Mesenteric fat pad (tissue), 1 donor: ENCODE data around the gene RIPPLY3. TPM values are rescaled to one million over a fixed set of nuclear protein-coding genes. Genes with fewer than 3 reads are reported as not detected.

ENCODE experiments used
- DNase-seq: peaks from one replicate; pipeline ENCODE4 v3.0.0-alpha.2; 2020; ENCODE audit warnings: low spot score
- long read RNA-seq: library from polyadenylated mRNA; unstranded; transcript quantifications from one replicate; pipeline ENCODE4 v2.0.0, GENCODE V29; 2020
- total RNA-seq: library from RNA; stranded (reverse); fragmentation: NEBNext Ultra II Directional; extraction: Animal tissue kit (Norgen Biotek cat#: 25700); gene quantifications from one replicate; pipeline ENCODE4 v1.2.1, GENCODE V29; 2021
- donor health status: DM: yes; HTN: yes; CAD: no.

Gene RIPPLY3
- not detected for total RNA-seq
- long read RNA-seq = 0 reads

DNA sequence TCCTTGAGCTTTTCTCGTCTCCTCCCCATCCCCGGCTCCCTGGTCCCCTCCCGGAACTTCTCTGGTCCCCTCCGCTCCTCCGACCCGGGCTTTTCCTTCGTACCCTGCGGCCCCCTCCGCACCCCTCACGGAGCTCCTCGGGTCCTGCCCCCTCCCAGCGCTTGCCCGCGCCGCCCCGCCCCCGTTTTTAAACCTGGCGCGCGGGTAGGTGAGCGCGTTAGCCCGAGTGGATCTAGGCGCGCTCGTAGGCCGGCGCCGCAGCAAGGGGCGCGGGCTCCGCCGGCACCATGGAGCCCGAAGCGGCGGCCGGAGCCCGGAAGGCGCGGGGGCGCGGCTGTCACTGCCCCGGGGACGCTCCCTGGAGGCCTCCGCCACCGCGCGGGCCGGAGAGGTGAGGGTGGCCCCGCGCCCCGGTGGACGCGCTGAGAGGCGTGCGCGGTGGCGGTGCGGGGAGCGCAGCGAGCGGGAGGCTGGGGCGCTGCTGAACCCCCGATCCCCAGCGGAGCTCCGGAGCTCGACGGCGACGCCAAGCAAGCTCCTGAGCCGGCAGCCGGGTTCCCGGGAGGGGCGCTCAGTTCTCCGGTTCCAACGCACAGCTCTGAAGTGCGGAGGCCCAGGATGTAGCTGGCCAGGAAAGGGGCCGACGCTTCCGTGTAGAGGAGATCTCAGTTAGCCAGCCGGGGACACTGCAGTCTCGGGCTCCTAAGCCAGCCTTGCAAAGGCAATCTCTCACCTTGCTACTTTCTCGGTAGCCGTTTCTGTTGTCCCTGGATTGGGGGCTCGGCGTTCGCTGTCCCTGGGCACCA is at the start of gene RIPPLY3:
Gene RIPPLY3 (plus strand): TSS at position 217 of the 806 bp plus-strand sequence. CDS start 71 bp downstream, at position 288.
- peak; percentile 79 for DNase-seq

DNA sequence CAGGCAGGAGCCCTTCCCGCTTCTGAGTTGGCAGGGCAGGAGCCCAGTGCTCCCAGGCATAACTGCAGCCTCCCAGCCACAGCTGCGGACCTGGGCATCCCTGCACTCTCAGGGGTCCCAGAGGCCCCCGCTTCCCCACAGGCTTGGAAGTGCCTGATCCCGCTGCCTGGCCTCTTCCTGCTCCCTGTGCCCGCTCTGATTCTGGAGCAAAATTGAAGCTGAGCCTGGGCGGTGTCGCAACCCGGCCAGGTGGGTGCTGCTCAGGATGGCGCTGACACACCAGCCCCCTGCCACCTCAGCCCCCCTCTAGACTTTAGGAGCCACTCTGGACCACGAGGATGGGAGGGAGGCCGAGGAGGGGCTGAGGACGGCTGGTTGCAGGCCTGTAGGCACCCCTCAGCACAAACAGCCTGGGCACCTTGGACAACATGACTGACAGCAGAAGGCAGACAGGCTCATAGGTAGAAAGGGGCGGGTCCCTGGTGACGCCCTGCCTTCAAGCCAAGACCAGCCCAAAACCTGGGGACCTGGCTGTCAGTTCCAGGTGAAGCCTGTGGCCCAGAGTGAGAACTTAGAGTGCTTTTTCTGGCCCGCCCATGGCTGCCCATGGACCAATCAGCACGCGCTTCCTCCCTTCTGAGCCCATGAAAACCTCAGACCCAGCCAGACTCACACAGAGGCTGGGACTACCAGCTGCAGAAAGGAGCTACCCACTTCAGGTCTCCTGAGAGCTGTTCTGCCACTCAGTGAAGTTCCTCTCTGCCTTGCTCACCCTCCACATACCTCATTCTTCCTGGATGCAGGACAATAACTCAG is 47.3 kb upstream of the RIPPLY3 start:
- DNase-seq = peak; percentile 72

DNA sequence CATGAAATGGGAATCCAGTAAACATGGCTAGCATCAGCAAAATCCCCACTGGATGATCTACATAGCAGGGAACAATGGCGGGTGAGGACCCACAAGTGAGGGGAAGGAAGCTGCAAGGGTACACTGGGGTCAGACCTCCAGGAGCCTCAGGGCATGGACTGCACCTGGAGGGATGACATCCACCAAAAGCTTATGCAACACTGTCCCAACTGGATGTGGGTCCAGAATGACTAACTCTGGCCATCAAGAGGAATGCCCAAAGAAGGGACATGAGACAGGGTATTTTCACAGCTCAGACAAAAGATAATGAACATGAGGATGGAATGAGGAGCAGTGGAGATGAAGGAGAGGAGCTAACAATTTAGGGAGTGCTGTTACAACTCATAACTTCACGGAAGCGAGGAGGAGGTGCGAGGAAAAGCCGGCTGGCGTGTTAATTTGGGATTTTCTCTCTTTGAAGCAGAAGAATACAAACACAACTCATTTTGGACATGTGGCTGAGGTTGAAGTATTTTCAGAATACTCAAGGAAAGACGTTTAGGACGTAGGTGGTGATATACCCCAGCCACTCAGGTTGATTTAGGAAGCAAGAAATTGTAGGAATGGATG is 45.7 kb upstream of the RIPPLY3 start:
- DNase-seq = peak; percentile 45

- peak; percentile 64 for DNase-seq
Observed at GRCh38 chr21:36962098-36962780, 44.3 kb upstream of the RIPPLY3 start.

- DNase-seq = peak; percentile 2
Observed at GRCh38 chr21:36964398-36964797, 42.1 kb upstream of the RIPPLY3 start.

- peak; percentile 4 for DNase-seq
Observed at GRCh38 chr21:36964827-36965719, 41.4 kb upstream of the RIPPLY3 start.

DNA sequence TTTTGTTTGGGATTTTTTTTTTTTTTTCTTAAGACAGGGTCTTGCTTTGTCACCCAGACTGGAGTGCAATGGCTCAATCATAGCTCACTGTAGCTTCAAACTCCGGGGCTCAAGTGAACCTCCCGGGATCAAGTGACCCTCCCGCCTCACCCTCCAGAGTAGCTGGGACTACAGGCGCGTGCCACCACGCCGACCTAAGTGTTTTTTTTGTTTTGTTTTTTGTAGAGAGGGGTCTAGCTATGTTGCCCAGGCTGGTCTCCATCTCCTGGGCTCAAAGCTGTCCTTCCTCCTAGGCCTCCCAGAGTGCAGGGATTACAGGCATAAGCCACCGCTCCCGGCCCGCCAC is 40.8 kb upstream of the RIPPLY3 start:
- no peak for DNase-seq

DNA sequence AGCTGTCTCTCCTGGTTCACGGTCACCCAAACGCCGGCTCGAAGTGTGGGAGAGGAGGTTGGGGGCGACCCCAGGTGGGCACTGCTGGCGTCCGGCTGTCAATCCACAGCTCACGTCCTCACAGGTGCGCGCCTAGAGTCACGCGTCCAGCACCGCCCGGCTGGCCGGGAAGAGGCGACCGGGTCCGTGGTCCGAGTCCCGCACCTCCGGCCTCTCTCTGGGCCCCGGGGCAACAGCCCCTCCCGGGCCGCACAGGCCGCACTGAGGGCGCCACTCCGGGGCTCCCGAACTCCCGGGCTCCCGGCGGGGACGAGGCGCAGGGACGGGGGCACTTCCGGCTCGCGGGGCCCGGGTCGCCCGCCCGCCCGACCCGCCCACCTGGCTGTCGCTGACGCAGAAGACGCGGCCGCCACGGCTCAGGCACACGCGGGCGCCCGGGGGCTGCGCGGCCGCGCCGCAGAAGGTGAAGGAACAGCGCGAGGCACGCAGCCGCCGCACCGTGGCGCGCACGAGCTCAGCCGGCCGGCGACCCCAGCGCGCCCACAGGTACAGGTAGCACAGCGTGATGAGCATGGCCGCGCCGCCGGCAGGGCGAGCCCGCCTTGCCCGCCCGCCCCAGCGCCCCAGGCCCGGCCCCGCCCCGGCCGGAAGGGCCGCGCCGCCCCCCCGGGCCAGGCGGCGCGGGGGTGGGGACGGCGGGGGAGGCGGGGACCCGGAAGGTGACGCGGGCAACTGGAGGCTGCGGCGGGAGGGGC is 40.3 kb upstream of the RIPPLY3 start, which contains the start of gene HLCS:
Gene HLCS (minus strand): TSS at position 604 of the 755 bp plus-strand sequence. CDS start 31 bp downstream, at position 573.
- peak; percentile 89 for DNase-seq

DNA sequence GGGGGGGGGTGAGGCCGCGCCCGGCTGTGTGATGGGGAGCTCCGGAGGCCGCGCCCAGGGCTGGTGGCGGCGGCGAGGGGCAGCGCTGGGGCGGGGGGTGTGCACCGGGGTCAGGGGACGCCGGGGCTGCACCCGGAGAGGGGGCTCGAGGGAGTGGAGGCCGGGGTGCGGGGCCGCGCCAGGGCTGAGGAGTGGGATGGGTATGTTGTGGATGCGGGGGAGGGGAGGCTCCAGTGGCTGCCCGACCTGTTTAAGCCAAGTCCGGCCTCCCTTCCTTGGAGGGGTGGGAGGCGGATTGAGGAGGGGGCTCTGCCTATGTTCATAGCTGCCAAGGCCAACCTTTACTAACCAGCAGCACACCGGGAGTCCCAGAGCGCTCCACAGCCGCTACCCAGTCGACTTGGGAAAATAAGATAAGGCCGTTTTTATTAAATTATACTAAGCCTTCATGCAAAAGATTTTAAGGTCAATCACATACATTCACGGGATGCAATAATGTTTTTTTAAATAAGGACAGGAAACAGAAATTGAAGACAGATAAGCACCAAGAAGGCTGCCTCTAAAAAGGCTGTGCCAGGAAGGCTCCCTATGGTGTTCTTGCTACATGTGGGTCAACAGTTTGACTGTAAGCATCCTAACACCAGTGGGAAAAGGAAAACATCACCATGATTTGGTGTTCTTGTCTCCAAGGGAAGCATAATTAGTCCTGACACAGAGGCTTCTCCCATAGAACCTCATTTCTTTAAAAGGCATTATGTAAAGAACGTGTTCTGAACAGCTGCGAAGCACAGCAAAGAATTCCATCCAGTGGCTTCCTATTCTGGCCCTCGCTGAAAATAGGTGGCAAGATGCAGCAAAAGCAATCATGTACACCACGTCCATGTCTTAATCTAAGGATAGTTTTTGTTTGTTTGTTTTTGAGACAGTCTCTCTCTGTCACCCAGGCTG is 39.4 kb upstream of the RIPPLY3 start:
- DNase-seq = no peak

DNA sequence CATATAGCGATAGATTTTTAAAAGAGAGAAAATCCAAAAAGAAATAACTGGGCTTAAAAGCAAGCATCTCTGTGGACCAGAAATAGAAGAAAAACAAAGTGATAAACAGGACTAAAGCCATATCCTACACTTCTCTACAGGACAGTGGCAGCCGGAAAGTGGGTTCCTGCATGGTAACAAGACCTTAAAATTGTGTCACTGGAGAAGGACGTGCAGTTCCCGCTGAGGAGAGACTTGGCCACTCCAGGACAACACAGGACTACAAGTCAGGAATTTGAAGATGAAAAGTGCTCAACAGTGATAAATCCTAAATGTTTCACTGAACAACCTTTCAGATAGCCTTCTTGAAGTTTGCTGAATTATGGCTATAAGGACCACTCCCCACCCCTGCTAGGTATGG is 38.1 kb upstream of the RIPPLY3 start:
- DNase-seq = peak; percentile 16

DNA sequence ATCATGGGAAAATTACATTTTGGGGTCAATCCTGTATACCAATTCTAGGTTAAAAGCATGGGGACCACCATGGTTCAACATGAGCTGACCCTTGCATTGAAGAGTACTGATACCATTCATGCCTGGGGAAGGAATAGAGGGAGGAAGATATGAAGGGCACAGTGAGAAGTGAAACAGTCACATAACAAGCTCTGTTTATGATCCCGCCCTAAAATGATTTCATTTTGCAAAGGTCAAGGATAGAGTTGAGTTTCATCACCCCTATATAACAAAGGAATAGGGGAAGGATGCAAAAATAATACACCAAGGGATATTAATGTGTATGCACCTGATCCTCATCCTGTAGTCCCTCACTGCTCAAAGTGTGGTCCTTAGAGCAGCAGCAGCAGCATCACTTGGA is 37.5 kb upstream of the RIPPLY3 start:
- no peak for DNase-seq

DNA sequence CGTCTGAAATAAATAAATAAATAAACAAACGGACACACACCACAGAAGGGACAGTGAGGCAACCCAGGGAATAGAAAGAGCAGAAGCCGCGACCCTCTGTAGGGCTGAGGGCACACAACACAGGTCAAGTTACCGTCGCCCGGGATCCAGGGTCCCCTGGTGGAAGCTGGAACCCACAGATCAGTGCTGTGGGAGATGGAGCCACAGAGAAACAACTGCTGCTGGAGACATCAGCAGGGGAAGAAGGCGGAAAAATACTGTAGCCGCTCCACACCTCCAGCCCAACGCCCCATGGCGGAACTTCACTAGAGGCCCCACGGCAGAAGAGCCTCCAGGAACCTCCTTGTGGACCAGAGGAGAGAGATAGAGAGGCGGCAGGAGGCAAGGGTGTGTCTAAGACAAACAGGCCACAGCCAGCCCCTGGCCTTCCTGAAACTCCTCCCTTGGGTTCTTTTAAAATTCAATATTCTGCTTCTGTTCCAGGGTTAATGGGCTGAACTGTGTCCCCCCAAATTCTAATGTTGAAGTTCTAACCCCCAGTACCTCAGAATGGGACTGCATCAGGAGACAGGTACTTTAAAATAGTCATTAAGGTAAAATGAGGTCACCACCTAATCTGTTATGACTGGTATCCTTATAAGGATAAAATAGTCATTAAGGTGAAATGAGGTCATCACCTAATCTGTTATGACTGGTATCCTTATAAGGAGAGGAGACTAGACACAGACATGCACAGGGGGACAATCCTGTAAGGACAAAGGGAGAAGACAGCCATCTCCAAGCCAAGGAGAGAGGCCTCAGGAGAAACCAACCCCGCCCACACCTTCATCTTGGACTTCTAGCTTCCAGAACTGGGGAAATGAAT is 32.3 kb upstream of the RIPPLY3 start:
- DNase-seq = peak; percentile 77

DNA sequence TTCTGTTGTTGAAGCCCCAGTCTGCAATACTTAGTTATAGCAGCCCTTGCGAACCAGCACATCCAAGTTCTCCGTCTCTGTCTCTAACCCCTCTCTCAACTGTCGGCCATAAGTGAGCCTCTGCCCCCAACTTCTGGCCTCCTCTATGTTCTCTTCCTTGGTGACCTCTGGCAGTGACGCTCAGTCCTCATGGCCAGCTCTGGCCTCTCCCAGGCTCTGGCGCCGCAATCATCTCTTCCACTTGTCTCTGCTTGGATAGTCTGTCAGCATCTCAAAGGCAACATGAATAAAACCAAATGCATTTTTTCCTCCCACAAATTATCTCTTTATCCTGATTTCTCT is 31.7 kb upstream of the RIPPLY3 start:
- peak; percentile 24 for DNase-seq

DNA sequence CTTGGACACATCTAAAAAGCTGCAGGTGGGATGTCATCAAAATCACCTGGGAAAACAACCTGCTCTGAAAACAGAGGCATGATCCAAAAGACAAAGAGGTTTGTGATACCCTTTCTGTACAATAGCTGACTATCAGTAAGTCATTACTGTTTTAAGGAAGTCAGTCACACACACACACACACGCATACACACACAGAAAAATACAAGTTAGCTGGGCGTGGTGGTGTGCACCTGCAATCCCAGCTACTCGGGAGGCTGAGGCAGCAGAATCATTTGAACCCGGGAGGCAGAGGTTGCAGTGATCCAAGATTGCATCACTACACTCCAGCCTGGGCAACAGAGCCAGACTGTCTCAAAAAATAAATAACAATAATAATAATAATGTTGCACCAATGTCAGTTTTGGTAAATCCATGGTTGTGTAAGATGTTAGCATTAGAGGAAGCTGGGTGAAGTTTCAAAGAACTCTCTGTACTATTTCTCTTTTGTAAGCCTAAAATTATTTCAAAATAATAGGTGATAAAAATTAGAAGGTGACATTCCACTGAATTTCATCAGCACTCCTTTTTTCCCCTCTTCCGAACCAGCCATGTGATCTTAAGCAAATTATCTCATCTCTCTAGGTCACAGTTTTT is 30.2 kb upstream of the RIPPLY3 start:
- DNase-seq = peak; percentile 24

DNA sequence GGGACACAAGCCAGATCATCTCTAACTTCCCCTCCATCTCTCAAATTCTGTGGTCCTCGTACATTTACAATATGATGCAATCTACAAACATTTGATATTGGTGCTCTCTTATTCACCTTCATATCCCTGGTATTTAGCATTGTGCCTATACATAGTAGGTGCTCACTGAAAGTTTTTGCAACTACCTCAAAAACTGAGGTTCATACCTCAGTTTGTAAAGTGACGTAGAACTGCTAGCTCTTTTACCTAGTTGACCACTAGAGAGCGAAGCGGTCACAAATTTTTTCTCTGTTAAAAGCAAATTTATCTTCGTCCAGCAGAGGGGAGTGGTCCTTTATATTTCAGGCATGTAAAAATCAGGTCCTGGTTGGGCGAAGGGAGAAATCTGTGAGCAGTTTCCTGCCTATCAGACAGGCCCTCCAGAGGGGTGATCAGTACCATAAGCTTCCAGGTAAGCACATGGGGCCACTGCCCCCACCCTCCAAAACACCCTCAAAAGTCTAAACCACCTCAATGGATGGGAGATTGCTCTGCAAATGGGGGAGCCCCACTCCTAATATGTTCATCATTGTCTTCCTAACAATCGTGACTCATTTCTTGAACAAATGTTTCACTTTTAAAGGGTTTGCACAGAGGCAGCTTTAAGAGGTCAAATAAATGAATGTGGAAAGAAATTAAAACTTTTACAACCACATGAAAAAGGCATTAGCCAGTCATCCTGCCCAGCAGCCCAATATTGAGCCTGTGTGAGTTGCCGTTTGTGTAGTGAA is 29.4 kb upstream of the RIPPLY3 start:
- DNase-seq = no peak
